Urothelium cell line (cell line): ENCODE results near the gene USP24.

Source experiments
- DNase-seq: peaks from one replicate; pipeline ENCODE4 v3.0.0; 2011; ENCODE audit warnings: low spot score, mixed read lengths
- FAIRE-seq: peaks from 2 replicates; lab custom pipeline; 2011; peaks lifted over from hg19 to GRCh38; lab: Jason Lieb, UNC

Gene USP24

DNA sequence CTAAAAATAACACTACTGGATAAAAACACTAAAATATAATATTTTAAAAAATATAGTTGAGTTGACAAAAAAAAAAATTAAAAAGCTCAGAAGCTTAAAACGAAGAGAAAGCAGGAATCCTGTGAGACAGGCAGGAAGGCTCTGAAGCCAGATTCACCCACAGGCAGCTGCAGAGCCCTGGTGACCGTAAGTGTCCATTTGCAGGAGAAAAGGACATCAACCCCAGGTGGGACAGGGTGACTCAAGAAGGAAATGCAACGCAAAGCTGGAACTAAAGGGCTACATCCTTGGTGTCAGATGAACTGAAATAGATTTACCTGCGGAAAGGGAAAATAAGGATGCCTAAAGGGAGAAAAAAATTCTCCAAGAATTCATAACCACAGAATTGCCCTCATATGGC, 46.8 kb downstream of the USP24 start:
- DNase-seq, result no peak
- no peak for FAIRE-seq

- FAIRE-seq (no peak), DNase-seq (no peak)
Measured at GRCh38 chr1:55167224-55167871, 47.8 kb downstream of the USP24 start.

GRCh38 chr1:55164906-55165305, 50.3 kb downstream of the USP24 start:
- no peak for DNase-seq

GRCh38 chr1:55159571-55159970, 55.6 kb downstream of the USP24 start:
- FAIRE-seq (no peak), DNase-seq (no peak)

More at GRCh38 chr1:55164906-55165305, 50.3 kb downstream of the USP24 start:
- no peak for FAIRE-seq

- FAIRE-seq, result no peak
- no peak for DNase-seq
Measured at GRCh38 chr1:55156608-55157007, 58.6 kb downstream of the USP24 start.

DNA sequence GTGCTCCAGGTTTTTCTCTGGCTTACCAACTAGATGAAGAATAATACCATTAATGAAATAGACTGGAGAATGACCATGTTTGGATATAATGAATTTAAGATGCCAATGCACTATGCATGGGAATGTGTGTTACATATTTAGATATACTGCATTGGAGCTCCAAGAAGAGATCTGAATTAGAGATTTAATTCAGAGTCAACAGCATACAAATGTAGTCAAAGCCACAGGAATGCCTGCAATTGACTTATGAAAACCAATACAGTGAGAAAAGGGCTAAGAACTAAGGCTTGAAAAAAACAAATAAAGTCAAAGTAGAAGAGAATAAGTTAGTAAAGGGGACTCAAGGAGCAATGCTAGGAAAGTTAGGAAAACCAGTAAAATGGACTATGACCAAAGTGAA, 59.1 kb downstream of the USP24 start:
- FAIRE-seq (no peak), DNase-seq (no peak)

DNA sequence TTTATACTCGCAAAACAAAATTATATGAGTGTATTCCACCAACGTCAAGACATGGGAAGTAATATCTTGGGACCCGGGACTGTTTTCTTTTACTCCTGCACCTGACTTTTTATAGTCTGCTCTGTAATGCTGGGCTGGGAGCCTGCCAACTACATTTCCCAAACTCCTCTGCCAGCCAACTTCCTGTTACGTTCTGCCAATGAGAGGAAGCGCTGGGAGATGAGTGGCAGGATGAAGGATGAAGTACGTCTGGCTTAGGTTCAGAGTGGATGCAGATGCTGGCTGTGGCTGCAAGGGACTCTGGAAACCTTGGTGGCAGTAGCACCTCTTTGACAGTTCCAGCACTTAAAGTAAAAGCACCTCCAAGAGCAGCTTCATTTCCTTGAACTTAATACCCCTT, 59.6 kb downstream of the USP24 start:
- DNase-seq, result peak; percentile 10
- FAIRE-seq, result no peak

DNA sequence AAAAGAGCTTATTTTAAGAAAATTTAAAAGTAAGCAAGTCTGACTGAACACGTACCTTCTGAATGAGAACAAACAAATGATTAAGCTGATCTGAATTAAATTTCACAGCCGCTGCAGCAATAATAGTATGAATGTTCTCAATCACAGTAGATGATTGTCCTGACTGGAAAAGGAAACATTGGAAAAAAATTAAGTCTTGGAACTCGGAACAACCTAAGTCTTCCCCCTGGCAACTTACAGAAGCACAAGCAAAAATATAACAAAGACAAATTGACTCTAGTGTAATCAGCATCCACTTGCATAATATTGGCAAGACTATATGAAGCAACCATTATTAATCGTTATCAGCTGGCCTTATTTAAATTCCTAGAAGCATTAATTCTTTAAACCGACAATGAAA, 60.5 kb downstream of the USP24 start:
- no peak for DNase-seq

GRCh38 chr1:55153031-55153430, 62.1 kb downstream of the USP24 start:
- FAIRE-seq (no peak), DNase-seq (no peak)

More for the DNA sequence above, 60.5 kb downstream of the USP24 start:
- no peak for FAIRE-seq

DNA sequence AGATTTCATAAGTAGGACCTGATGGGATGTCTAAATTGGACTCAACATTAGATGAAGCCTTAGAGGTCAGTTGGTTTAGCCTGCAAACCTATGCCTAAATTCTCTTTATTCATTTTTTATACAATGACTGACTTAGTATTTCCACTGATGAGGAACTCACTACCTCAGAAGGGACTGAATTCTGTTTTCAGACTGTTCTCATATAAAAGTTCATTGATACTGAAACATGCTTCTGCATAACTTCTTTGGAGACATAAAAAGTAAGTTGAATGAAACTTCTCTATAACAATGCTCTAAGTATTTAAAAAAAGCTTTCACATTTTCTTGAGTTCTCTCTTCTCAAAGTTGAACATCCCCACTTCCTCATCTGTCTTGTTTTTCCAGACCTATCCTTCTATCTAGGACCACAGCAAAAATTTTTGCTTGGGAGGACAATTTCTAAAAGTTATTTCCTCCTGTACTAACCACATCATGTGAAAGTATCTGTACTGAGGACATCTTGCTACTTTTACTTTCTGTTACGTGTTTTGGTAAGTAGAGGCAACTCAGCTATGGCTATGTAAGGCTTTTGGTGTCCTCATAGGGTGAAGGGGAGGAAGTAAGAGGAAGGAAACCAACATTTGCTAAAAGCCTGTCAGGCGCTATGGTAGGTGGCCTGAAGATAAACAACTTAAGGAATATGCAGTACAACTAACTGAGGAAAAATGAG, 64.1 kb downstream of the USP24 start:
- DNase-seq (no peak), FAIRE-seq (no peak)

GRCh38 chr1:55148676-55149075, 66.5 kb downstream of the USP24 start:
- no peak for DNase-seq
- no peak for FAIRE-seq

DNA sequence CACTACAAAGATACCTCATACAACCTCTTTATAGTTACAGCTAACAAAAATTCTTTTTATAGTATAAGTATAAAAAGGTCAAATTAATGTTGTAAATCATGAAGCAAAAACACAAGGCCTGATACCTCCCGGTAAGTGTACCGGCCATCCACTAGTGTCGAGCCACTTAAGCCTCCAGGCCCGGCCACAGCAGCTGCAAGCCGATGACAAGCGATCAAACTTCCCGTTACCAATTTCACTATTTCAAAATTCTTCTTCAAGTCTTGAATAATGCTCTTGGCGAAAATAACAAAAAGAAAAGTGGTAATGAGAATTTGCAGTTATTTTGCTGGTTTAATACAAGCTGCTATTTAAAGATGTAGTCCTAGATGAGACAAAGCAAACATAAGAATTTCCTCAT, 67.6 kb downstream of the USP24 start:
- DNase-seq, result no peak
- FAIRE-seq, result no peak

- DNase-seq (no peak), FAIRE-seq (no peak)
Measured at GRCh38 chr1:55146781-55147180, 68.4 kb downstream of the USP24 start.

DNA sequence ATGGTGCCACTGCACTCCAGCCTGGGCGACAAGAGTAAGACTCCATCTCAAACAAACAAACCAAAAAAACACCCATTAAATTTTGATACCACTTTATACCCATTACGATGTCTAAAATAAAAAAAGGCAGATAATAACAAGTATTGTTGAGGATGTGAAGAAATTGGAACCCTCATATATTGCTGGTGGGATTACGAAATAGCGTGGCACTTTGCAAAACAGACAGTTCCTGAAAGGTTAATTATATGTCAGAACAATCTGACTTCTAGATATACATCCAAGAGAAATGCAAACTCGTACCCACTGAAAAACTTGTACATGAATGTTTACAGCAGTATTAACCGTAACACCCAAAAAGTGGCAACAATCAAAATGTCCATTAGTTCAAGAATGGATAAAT, 70.3 kb downstream of the USP24 start:
- FAIRE-seq (no peak), DNase-seq (no peak)

DNA sequence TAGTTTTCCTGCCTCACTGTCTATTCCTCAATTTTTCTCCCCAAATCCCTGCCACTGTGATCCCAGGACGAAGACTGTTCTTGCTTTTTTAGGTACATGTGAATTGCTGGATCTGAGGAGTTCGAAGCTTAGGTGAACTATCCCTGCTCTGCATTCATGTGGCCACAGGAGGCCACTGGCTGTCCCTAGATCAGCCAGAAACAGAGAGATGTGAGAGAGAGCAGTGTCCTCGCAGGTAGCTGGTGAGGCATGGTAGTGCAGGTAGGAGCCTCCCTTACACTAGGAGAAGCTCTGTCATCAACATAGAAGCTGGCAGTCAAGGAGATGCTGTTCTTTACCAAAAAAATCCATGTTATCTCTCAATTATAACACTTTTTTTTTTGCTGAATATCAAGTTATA, 71.5 kb downstream of the USP24 start:
- FAIRE-seq, result no peak
- peak; percentile 11 for DNase-seq

DNA sequence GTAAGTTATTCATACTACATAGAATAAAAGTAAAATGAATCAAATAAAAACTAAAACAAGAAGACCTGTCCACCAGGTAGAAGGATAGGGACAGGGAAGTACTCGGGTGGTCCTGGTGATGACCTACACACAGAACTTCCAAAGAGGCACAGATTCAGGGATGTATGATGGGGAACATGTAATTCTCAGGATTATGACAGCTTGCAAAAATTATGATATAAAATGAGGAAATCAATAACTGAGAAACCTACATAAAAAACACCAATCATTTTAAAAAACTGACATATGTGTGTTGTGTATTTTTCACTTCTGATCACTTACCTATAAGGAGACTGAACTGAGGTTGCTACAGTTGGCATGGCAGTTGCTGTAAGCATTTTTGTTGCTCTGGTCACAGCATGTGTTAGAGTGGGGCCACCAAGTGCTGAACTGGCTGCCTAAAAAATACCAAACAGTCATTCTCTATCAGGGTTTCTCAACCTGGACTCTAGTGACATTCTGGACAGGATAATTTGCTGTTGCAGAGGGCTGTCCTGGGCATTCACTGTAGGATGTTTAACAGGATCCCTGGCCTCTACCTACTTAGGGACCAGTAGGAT, 73.8 kb downstream of the USP24 start:
- FAIRE-seq, result no peak
- no peak for DNase-seq

- FAIRE-seq, result no peak
Measured at GRCh38 chr1:55140546-55140983, 74.6 kb downstream of the USP24 start.

DNA sequence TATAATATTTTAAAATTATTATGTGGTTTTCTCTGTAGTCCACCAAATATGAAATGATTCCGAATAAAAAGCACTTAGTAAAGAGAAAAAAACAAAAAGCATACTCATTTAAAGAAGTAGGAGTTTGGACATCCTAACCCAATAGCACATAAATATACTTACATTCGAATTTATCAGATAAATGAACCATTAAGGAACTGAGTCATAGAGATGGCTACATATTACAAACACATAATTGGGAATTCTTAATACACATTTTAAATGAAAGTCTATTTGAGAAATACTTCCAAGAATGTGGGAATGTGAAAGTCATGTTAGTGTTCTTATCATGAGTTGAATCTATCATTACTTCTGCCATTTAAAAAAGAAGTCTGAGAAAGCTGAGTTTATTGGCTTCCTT, 75.0 kb downstream of the USP24 start:
- FAIRE-seq (no peak), DNase-seq (no peak)

More at GRCh38 chr1:55140546-55140983, 74.6 kb downstream of the USP24 start:
- peak; percentile 74 for DNase-seq

- no peak for FAIRE-seq
- no peak for DNase-seq
Measured at GRCh38 chr1:55138823-55139222, 76.3 kb downstream of the USP24 start.

- no peak for DNase-seq
- no peak for FAIRE-seq
Measured at GRCh38 chr1:55134152-55134808, 80.9 kb downstream of the USP24 start.

DNA sequence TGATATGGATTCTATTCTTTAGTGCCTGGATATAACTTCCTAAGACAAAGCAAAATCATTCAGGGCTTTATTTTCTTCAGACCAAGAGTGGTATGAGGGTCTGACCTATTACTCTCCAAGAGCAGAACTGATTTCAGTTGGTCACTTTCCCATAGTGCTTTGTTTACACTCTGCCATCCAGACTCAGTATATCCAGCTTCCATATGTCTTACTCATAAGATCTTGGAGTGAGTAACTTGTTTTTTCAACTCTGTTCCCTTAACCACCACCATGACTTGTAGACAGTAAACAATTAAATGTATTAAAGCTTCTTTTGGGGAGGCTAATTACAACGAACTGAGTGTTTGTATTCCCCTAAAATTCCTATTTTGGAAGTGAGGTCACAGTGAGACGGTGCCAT, 83.4 kb downstream of the USP24 start:
- no peak for DNase-seq
- no peak for FAIRE-seq

DNA sequence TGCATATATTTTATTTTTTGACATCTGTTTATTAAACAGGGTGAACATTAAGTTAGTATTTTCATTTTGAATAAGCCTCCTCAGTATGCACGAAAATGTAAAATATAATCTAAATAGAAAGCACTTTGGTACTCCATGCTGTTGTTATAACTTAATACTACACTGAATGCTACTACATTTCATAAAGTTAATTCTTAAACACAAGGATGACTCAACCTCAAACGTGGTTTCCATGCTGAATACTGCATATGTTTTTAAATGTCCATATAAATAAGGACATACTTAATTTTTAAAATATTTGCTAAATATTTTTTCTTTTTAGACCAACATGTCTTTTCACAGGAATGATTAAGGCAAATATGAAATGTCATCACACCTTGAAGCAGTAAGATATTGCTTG, 83.9 kb downstream of the USP24 start:
- DNase-seq, result no peak
- FAIRE-seq, result no peak
